ENCODE results near the gene BNC2.

DNA sequence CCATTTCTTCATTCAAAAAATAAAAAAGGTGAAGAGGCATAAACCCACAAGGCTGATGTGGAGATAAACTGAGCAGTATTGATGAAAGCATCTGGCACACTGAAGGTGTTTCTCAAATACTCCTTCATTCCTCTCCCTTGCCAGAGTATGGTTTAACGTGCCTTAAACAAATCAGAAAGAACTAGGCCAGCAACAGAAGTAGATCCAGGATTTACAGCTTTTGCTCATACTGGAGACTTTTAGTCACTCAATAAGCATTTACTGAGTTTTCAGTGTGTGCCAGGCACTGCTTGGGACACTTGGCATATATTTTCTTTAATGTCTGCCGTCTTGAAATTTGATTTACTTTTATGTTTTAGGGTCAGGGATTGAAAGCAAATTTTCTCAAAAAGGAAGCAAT is 53.0 kb downstream of the BNC2 start:
- TF ChIP-seq EZH2 (IDR thresholded peaks at IDR 0.05; ENCODE audit: borderline replicate concordance) (no peak), EZH2phosphoT487 (IDR thresholded peaks at IDR 0.05; ENCODE audit: low read depth, severe bottlenecking, unreplicated experiment) (no peak)
- TF ChIP-seq, protein P1, sequence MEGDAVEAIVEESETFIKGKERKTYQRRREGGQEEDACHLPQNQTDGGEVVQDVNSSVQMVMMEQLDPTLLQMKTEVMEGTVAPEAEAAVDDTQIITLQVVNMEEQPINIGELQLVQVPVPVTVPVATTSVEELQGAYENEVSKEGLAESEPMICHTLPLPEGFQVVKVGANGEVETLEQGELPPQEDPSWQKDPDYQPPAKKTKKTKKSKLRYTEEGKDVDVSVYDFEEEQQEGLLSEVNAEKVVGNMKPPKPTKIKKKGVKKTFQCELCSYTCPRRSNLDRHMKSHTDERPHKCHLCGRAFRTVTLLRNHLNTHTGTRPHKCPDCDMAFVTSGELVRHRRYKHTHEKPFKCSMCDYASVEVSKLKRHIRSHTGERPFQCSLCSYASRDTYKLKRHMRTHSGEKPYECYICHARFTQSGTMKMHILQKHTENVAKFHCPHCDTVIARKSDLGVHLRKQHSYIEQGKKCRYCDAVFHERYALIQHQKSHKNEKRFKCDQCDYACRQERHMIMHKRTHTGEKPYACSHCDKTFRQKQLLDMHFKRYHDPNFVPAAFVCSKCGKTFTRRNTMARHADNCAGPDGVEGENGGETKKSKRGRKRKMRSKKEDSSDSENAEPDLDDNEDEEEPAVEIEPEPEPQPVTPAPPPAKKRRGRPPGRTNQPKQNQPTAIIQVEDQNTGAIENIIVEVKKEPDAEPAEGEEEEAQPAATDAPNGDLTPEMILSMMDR (IDR thresholded peaks at IDR 0.05; ENCODE audit: poor library complexity), result no peak
